ENCODE data around the gene OR10J5. TPM values are rescaled to one million over a fixed set of nuclear protein-coding genes. Genes with fewer than 3 reads are reported as not detected.
"Not testable (repeated sequence)": the region's sequence is repeated elsewhere in the genome, so short reads cannot be mapped to it uniquely, and the experiment has no call there.

OR10J5 gene
- total RNA-seq, 1 donor from 2014 or later, result not detected

DNA sequence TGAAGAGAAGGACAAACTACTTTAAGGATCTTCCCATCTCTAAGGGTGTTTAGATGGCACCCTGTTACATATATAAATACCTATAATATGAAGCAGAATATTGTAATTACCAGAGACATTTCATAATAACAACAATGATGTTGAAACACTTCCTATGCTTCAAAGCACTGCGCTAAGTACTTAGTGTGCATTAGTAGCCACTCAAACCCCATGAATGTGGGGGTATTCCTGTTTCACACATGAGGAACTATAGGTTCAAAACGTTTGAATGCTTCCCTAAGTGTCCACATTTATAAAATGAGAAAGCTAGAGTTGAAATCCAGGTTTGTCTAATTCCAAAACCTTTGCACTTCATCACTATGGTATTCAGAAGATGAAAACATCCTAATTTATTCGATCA, 18.5 kb upstream of the OR10J5 start:
- Histone ChIP-seq H3K27ac (ENCODE audit: low read depth, low read length) (no peak overlapping the region), H3K4me1 (ENCODE audit: control insufficient read depth in 3 of 3, insufficient read depth in 3 of 3, low read length in 3 of 3) (no peaks in the 10 kb centered on the region), H3K9ac (ENCODE audit: low read depth in 1 of 3, low read length in 3 of 3) (no peak overlapping the region), H3K9me3 (ENCODE audit: control insufficient read depth in 3 of 3, low read length in 3 of 3) (no peaks in the 10 kb centered on the region), H3K4me3 (ENCODE audit: low read length in 3 of 3) (no peak overlapping the region), H3K27me3 (ENCODE audit: control insufficient read depth in 3 of 3, insufficient read depth in 3 of 3, low read length in 3 of 3) (no peaks in the 10 kb centered on the region), H3K36me3 (ENCODE audit: control insufficient read depth in 3 of 3, insufficient read depth in 3 of 3, low read length in 3 of 3) (no peaks in the 10 kb centered on the region)

DNA sequence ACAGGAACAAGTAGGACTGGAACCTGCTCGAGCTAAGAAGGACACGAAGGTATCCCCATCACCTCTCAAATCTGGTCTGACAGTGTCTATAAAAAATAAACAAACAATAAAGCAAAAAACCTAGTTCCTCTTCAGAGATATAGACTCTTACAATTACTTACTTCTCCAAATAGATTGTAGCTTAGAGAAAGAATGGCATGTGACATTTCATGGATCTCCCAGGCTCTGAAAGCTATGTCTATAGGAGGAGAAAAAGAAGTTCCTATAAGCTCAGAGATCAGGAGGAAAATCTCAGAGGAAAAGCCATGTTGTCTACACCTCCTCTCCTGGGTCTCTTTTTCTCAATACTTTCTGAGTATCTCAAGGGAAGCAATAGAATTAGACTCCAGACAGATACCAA, 12.3 kb upstream of the OR10J5 start:
- Histone ChIP-seq H3K4me1 (ENCODE audit: control insufficient read depth in 3 of 3, insufficient read depth in 3 of 3, low read length in 3 of 3) (no peaks in the 10 kb centered on the region), H3K27ac (ENCODE audit: low read depth, low read length) (no peak overlapping the region), H3K4me3 (ENCODE audit: low read length in 3 of 3) (no peak overlapping the region), H3K9ac (ENCODE audit: low read depth in 1 of 3, low read length in 3 of 3) (no peak overlapping the region), H3K27me3 (ENCODE audit: control insufficient read depth in 3 of 3, insufficient read depth in 3 of 3, low read length in 3 of 3) (no peaks in the 10 kb centered on the region), H3K36me3 (ENCODE audit: control insufficient read depth in 3 of 3, insufficient read depth in 3 of 3, low read length in 3 of 3) (no peaks in the 10 kb centered on the region), H3K9me3 (ENCODE audit: control insufficient read depth in 3 of 3, low read length in 3 of 3) (no peaks in the 10 kb centered on the region)

DNA sequence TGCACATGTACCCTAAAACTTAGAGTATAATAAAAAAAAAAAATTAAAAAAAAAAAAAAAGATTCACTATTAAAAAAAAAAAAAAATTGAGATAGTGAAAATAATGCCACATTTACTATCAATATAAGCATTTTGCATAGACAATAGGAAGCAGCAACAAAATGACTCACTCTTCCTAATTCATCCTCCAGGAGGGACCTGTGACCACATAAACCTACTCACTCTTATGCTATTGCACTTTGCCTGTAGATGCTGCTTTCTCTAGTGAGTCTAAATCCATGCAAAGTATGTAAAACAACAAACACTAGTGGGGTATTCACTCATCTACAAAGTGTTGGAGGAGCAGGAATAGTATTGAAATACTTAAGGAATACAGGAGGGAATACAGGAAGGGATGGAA, 2.9 kb downstream of the OR10J5 start:
- no peak overlapping the region for H3K27ac ChIP-seq (ENCODE audit: low read depth, low read length)
- no peaks in the 10 kb centered on the region for H3K27me3 ChIP-seq (ENCODE audit: control insufficient read depth in 3 of 3, insufficient read depth in 3 of 3, low read length in 3 of 3)
- H3K9me3 ChIP-seq (ENCODE audit: control insufficient read depth in 3 of 3, low read length in 3 of 3), result peaks cover 0 to 3% (median 2%) of the 10 kb centered on the region in 3 donors
- H3K4me3 ChIP-seq (ENCODE audit: low read length in 3 of 3), result no peak overlapping the region
- no peak overlapping the region for H3K9ac ChIP-seq (ENCODE audit: low read depth in 1 of 3, low read length in 3 of 3)
- H3K36me3 ChIP-seq (ENCODE audit: control insufficient read depth in 3 of 3, insufficient read depth in 3 of 3, low read length in 3 of 3), result no peaks in the 10 kb centered on the region
- no peaks in the 10 kb centered on the region for H3K4me1 ChIP-seq (ENCODE audit: control insufficient read depth in 3 of 3, insufficient read depth in 3 of 3, low read length in 3 of 3)

DNA sequence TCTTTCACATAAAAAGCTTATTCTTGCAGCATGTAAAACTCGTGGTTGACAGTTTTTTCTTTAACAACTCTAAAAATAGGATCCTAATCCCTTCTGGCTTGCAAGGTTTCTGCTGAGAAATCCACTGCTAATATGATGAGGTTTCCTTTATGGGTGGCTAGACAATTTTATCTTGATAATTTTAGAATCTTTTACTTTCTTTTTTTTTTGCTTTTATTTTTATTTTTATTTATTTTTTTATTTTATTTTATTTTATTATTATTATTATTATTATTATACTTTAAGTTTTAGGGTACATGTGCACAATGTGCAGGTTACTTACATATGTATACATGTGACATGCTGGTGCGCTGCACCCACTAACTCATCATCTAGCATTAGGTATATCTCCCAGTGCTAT, 11.0 kb downstream of the OR10J5 start:
- not testable (repeated sequence) for H3K27ac ChIP-seq (ENCODE audit: low read depth, low read length); H3K9ac ChIP-seq (ENCODE audit: low read depth in 1 of 3, low read length in 3 of 3); H3K9me3 ChIP-seq (ENCODE audit: control insufficient read depth in 3 of 3, low read length in 3 of 3); H3K36me3 ChIP-seq (ENCODE audit: control insufficient read depth in 3 of 3, insufficient read depth in 3 of 3, low read length in 3 of 3); H3K27me3 ChIP-seq (ENCODE audit: control insufficient read depth in 3 of 3, insufficient read depth in 3 of 3, low read length in 3 of 3); H3K4me1 ChIP-seq (ENCODE audit: control insufficient read depth in 3 of 3, insufficient read depth in 3 of 3, low read length in 3 of 3); H3K4me3 ChIP-seq (ENCODE audit: low read length in 3 of 3)

DNA sequence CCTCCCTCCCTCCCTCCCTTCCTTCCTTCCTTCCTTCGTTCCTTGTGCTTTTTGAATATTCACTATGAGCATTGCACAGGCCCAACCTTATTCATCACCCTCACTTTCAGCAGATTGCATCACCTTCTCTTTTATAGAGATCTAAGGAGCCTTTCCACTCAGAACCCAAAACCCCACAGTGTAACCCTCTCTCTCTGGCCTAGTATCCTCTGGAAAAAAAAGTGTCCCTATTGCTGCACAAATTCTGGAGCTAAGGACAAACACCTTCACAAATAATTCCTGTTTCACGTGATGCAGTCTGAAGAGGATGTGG, 25.6 kb downstream of the OR10J5 start:
- no peak overlapping the region for H3K4me3 ChIP-seq (ENCODE audit: low read length in 3 of 3)
- H3K9ac ChIP-seq (ENCODE audit: low read depth in 1 of 3, low read length in 3 of 3), result no peak overlapping the region
- H3K9me3 ChIP-seq (ENCODE audit: control insufficient read depth in 3 of 3, low read length in 3 of 3), result peaks cover 0 to 4% (median 0%) of the 10 kb centered on the region in 3 donors
- H3K4me1 ChIP-seq (ENCODE audit: control insufficient read depth in 3 of 3, insufficient read depth in 3 of 3, low read length in 3 of 3), result no peaks in the 10 kb centered on the region
- no peaks in the 10 kb centered on the region for H3K27me3 ChIP-seq (ENCODE audit: control insufficient read depth in 3 of 3, insufficient read depth in 3 of 3, low read length in 3 of 3)
- no peak overlapping the region for H3K27ac ChIP-seq (ENCODE audit: low read depth, low read length)
- no peaks in the 10 kb centered on the region for H3K36me3 ChIP-seq (ENCODE audit: control insufficient read depth in 3 of 3, insufficient read depth in 3 of 3, low read length in 3 of 3)

DNA sequence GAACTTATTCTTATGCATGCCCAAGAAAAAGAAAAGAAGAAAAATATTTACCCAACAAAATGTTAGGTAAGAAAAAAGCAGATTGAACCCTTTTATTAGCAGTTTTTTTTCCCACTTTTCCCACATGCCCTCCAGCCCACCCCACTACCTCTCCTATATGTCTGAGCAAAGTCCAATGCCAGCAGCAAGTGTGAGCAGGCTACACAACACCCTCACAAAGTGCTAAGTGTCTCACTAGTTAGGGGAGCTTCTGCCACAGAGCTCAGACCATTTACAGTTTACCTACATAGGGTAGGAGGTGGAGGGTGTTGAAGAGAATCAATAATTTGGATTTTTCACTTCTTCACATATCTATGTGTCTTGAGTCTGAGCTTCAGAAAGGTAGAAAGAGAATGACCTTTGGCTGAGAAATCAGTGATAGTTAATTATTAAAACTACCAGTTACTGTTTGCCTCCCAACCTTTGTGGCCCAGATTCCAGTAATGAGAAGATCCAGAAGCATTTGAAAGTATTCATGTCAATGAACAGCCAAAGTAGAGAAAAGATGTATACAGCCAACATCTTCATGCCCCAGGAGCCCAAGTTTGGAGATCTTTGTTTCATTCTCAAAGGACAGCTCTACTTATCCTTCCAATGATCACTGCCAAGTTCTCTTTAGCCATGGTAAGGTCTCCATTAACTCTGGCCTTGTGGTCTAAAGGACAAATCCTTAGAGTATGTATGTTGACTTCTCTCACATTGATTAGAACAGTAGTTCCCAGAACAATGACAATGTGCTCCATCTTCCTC, 26.2 kb downstream of the OR10J5 start:
- Histone ChIP-seq H3K4me3 (ENCODE audit: low read length in 3 of 3) (no peak overlapping the region), H3K36me3 (ENCODE audit: control insufficient read depth in 3 of 3, insufficient read depth in 3 of 3, low read length in 3 of 3) (no peaks in the 10 kb centered on the region), H3K9ac (ENCODE audit: low read depth in 1 of 3, low read length in 3 of 3) (no peak overlapping the region), H3K9me3 (ENCODE audit: control insufficient read depth in 3 of 3, low read length in 3 of 3) (peaks cover 0 to 4% (median 0%) of the 10 kb centered on the region in 3 donors), H3K27ac (ENCODE audit: low read depth, low read length) (no peak overlapping the region), H3K27me3 (ENCODE audit: control insufficient read depth in 3 of 3, insufficient read depth in 3 of 3, low read length in 3 of 3) (no peaks in the 10 kb centered on the region), H3K4me1 (ENCODE audit: control insufficient read depth in 3 of 3, insufficient read depth in 3 of 3, low read length in 3 of 3) (no peaks in the 10 kb centered on the region)

DNA sequence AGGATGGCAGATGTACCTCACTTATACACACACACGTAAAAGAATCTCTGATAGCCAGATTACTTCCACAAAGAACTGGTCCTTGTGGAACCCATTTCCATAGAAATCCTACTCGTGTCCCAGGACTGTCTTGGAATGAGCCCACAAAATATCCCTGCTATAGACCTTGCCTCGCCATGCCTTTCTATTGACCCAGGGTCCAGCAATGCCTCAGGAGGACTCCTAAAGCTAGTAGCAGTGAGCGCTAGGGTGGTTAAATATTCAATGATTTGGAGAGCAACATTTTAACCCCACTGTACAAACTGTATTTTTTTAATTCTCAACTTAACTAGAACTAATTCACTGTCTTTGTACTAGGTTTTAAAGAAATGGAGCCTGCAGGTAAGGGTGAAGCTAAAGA, 26.9 kb downstream of the OR10J5 start:
- no peak overlapping the region for H3K9ac ChIP-seq (ENCODE audit: low read depth in 1 of 3, low read length in 3 of 3)
- H3K27me3 ChIP-seq (ENCODE audit: control insufficient read depth in 3 of 3, insufficient read depth in 3 of 3, low read length in 3 of 3), result no peaks in the 10 kb centered on the region
- no peaks in the 10 kb centered on the region for H3K36me3 ChIP-seq (ENCODE audit: control insufficient read depth in 3 of 3, insufficient read depth in 3 of 3, low read length in 3 of 3)
- H3K27ac ChIP-seq (ENCODE audit: low read depth, low read length), result no peak overlapping the region
- H3K9me3 ChIP-seq (ENCODE audit: control insufficient read depth in 3 of 3, low read length in 3 of 3), result peaks cover 0 to 4% (median 0%) of the 10 kb centered on the region in 3 donors
- H3K4me1 ChIP-seq (ENCODE audit: control insufficient read depth in 3 of 3, insufficient read depth in 3 of 3, low read length in 3 of 3), result no peaks in the 10 kb centered on the region
- H3K4me3 ChIP-seq (ENCODE audit: low read length in 3 of 3), result no peak overlapping the region

DNA sequence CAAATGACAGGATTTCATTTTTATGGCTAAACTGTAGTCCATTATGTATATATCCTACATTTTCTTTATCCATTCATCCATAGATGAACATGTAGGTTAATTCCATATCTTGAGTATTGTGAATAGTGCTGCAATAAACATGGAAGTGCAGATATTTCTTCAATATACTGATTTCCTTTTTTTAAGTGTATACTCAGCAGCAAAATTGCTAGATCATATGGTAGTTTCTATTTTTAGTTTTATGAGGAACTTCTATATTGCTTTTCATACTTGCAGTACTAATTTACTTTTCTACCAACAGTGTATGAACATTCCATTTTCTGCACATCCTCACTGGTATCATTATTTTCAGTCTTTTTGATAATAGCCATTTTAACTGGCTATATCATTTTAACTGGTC, 30.1 kb downstream of the OR10J5 start:
- peaks cover 0 to 4% (median 0%) of the 10 kb centered on the region in 3 donors for H3K9me3 ChIP-seq (ENCODE audit: control insufficient read depth in 3 of 3, low read length in 3 of 3)
- H3K27ac ChIP-seq (ENCODE audit: low read depth, low read length), result no peak overlapping the region
- H3K36me3 ChIP-seq (ENCODE audit: control insufficient read depth in 3 of 3, insufficient read depth in 3 of 3, low read length in 3 of 3), result no peaks in the 10 kb centered on the region
- H3K4me1 ChIP-seq (ENCODE audit: control insufficient read depth in 3 of 3, insufficient read depth in 3 of 3, low read length in 3 of 3), result no peaks in the 10 kb centered on the region
- no peak overlapping the region for H3K4me3 ChIP-seq (ENCODE audit: low read length in 3 of 3)
- H3K9ac ChIP-seq (ENCODE audit: low read depth in 1 of 3, low read length in 3 of 3), result no peak overlapping the region
- no peaks in the 10 kb centered on the region for H3K27me3 ChIP-seq (ENCODE audit: control insufficient read depth in 3 of 3, insufficient read depth in 3 of 3, low read length in 3 of 3)

DNA sequence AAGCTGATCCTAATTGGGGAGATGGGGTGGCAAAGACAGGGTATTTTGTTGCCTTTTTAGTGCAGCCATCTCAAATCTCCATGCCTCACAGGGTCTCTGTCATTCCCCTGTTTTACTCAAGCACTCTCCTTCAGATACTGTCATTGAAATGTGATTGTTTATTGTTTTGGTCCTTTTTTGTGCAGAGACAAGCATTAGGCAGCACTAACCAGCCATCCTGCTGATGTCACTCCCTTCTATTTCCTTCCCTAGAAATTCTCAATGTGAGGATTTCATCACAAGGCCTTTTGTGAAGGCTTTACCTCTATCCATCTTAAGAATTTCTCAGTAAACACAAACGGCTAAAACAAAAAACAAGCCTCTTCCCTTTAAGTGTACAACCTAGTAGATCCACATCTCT, 34.7 kb downstream of the OR10J5 start:
- Histone ChIP-seq H3K27me3 (ENCODE audit: control insufficient read depth in 3 of 3, insufficient read depth in 3 of 3, low read length in 3 of 3) (no peaks in the 10 kb centered on the region), H3K36me3 (ENCODE audit: control insufficient read depth in 3 of 3, insufficient read depth in 3 of 3, low read length in 3 of 3) (no peaks in the 10 kb centered on the region), H3K9ac (ENCODE audit: low read depth in 1 of 3, low read length in 3 of 3) (no peak overlapping the region), H3K4me3 (ENCODE audit: low read length in 3 of 3) (no peak overlapping the region), H3K27ac (ENCODE audit: low read depth, low read length) (no peak overlapping the region), H3K9me3 (ENCODE audit: control insufficient read depth in 3 of 3, low read length in 3 of 3) (peaks cover 0 to 3% (median 2%) of the 10 kb centered on the region in 3 donors), H3K4me1 (ENCODE audit: control insufficient read depth in 3 of 3, insufficient read depth in 3 of 3, low read length in 3 of 3) (no peaks in the 10 kb centered on the region)

DNA sequence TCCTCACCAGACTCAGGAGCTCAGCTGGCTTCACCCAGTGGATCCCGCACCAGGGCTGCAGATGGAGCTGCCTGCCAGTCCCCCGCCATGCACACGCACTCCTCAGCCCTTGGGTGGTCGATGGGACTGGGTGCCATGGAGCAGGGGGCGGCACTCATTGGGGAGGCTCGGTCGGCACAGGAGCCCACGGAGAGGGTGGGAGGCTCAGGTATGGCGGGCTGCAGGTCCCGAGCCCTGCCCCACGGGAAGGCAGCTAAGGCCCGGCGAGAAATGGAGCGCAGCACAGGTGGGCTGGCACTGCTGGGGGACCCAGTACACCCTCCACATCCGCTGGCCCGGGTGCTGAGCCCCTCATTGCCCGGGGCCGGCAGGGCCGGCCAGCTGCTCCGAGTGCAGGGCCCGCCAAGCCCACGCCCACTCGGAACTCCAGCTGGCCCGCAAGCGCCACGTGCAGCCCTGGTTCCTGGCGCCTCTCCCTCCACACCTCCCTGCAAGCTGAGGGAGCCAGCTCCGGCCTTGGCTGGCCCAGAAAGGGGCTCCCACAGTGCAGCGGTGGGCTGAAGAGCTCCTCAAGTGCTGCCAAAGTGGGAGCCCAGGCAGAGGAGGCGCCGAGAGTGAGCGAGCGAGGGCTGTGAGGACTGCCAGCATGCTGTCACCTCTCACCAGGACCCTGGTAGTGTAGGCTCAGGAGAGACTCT, 41.1 kb downstream of the OR10J5 start:
- not testable (repeated sequence) for H3K36me3 ChIP-seq (ENCODE audit: control insufficient read depth in 3 of 3, insufficient read depth in 3 of 3, low read length in 3 of 3); H3K9ac ChIP-seq (ENCODE audit: low read depth in 1 of 3, low read length in 3 of 3); H3K27me3 ChIP-seq (ENCODE audit: control insufficient read depth in 3 of 3, insufficient read depth in 3 of 3, low read length in 3 of 3); H3K4me3 ChIP-seq (ENCODE audit: low read length in 3 of 3); H3K4me1 ChIP-seq (ENCODE audit: control insufficient read depth in 3 of 3, insufficient read depth in 3 of 3, low read length in 3 of 3); H3K9me3 ChIP-seq (ENCODE audit: control insufficient read depth in 3 of 3, low read length in 3 of 3); H3K27ac ChIP-seq (ENCODE audit: low read depth, low read length)

Data from skeletal muscle tissue (tissue), 4 donors.